GM03348 (cell line): ENCODE data around the gene KLC4.
"Not testable (repeated sequence)": the region's sequence is repeated elsewhere in the genome, so short reads cannot be mapped to it uniquely, and the experiment has no call there.

Source experiments
- DNase-seq: peaks from one replicate; pipeline ENCODE4 v3.0.0; 2012; ENCODE audit warnings: low spot score

KLC4 gene

DNA sequence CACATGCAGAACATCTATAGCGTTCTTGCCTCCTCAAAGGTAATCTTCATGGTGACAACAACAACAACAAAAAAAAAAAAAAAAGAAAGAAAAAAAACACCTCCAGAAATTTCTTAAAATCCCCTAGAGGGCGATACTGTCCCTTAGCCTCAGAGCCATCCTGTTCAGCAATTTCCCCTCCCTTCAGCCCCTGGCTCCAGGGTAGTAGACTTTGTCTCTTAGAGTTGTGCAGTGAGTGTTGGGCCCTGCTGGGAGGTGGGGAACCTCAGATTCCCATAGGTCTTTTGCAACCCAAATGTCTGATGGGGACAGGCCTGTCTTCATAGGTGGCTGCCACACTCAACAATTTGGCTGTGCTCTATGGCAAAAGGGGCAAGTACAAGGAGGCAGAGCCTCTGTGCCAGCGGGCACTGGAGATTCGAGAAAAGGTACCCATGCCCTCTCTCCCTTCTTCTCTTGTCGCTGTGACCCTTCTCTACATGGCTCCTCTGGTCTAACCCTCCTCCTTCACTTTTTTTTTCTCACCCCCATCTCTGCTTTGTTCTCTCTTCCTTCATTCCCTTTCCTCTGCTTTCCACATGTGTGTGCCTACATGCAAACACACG lies 10.7 kb downstream of the KLC4 start:
- DNase-seq = peak; percentile 79

DNA sequence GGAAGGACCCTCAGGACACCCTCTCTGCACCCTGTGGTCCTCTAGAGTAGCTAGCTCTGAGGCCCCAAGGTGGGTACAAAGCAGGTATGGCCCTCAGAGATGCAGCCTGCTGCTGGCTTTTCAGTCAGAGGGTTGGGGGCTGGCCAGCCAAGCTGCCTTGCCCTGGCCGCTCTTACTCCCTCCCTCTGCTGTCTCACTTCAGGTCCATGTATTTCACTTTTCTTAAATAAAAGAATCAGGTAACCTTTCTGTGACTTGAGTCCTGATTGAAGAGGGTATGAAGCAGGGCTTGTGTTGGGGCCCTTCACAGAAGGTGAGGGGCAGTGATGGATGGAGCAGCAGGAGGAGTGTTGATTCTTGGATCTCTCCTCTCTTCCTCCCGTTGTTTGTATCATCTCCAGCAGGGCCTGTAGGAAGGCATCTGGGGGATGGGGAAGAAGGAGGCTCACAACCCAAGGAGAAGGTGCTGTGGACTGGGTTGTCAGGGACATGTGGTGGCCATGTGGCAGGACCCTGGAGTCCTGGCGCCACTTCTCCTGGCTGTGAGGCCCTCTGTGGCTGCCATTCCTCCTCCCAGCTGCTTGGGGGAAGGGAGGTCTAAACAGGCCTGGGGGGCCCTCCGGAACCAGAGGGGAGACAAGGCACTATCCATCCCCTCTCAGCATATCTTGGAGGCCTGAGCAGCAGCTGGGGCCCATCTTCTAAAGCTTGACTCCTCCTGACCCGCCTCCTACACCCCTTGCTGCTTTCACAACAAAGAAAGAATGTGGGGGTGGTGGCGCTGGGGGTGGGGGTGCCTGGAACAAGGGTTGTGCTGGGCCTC lies 15.6 kb downstream of the KLC4 start:
- DNase-seq = peak; percentile 80

DNA sequence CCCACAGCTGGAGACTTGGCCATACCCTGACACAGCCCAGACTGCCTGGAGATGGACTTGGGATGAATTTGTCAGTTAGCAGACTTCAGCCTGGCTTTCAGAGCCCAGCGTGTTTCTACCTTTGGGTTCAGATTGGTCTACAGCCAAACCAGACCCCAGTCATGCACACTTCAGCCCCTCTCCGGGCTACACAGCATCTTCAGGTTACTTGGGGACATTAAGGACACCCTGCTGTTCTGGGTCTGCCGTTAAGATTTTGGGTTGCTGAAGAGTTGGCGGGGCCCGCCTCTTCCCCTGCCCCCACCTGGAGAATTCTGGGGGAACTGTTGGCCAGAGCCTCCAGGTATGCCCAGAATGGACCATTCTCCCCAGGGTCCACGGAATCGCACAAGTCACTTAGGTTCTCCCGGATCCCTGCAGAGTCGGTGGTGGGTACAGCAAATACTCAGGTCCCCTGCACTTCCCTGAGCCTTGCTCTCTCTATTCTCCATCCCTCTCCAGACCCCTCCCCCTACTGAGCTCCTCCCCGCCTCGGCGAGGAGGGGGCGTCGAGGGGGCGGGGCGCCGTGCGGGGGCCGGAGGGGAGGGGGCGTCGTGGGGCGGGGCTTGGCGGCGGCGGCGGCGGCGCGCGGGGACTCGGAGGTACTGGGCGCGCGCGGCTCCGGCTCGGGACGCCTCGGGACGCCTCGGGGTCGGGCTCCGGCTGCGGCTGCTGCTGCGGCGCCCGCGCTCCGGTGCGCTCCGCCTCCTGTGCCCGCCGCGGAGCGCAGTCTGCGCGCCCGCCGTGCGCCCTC lies 16.4 kb downstream of the KLC4 start, which contains the start of gene PTK7:
Gene PTK7 (plus strand): TSS at position 645 of the 794 bp plus-strand sequence. CDS start 175 bp downstream, outside the sequence.
- peak; percentile 86 for DNase-seq

DNA sequence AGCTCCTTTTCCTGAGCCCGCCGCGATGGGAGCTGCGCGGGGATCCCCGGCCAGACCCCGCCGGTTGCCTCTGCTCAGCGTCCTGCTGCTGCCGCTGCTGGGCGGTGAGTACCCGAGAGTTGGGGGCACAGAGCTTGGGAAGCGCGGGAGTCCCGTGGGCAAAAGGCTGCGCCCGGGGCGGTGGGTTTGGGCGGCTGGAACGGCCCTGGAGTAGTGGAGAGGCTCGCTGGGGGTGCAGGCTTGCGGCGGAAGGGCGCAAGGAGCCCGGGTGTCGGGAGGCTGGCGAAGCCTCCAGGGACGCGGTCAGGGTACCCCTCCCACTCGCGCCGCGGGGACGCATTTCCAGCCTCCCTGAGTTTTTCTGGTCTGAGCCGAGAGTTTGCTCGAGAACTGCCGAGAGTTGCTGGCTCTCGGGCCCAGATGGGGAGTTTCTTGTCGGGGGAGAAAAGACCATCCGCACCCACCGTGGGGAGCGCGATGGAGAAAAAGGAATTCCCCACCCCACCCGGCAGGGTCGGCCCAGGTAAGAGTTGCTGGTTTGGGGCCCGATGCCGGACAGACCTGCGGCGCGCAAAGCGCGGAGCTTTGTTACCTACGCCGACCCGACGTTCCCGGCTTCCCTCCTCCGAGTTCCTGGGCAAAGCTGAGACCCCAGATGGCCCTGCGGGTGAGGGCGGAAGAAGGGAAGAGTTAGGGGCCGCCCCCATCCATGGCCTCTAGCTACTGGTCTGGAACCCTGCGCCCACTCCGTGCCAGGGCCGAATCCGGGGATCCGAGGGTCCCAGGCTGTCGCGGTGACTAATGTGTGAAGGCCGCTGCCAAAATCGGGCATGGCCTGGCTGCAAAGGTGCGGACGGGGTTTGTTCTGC lies 17.3 kb downstream of the KLC4 start:
- DNase-seq = peak; percentile 47

DNA sequence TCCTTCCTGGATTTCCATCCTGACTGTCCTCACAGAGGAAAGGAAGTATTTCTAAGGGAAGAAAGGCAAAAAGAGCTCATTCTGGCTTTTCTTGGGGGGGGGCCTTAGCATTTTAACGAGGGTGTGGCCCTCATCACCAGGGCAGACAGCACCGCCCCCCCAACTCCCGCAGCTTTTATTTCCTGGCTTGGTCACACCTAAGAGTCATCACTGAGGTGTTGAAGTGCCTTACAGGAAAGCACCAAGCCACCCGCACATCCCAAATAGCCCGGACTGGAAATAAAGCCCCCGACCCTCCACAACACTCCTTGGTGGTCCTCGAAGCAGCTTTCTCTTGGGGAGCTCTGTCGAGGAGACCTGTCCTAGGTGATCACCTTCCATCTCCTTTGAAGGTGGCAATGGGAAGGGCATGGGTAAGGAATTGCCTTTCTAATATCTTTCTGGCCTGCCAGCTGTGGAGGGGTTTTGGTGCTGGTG lies 17.9 kb downstream of the KLC4 start:
- DNase-seq = peak; percentile 20

DNA sequence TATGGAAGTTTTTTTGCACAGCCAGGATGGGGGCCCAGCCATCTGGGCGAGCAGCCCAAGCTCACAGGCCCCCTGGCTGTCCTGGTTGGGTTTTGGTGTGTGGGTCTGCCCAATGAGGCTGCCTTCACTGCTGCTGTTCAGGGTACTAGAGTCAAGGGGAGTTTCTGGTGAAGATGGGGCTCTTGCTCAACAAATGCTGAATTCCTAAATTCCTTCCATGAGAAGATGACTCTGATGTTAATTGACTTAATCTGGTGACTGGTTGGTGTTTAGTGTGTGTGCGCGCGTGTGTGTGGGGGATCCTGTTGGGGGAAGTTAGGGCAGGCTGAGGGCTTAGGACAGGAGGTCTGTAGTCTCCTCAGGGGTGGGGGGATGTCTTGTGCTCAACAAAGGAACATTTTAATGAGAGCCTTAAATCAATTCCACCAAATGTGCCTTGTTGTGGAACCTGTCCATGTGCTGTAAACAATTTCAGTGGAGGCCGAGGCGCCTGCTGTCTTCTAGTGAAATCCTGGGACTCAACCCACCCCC lies 18.6 kb downstream of the KLC4 start:
- DNase-seq = peak; percentile 69

DNA sequence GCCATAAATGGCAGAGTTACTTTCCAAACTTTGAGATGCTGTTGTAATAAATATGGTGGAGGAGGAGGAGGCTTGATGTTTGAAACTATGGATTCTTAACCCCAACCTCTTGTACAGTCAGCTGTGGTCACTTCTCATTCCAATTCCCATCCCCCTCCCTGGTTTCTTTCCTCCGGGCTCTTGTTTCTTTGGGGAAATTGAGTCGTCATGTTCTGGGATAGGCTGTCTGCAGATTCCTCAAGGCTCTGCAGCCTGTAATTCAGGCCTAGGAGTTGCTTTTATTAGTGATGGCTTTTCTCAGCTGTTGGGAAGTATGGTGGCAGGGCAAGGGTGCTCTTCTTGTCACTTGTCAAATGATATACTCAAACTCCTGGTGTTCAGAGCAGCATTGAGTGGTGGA lies 19.3 kb downstream of the KLC4 start:
- peak; percentile 53 for DNase-seq

DNA sequence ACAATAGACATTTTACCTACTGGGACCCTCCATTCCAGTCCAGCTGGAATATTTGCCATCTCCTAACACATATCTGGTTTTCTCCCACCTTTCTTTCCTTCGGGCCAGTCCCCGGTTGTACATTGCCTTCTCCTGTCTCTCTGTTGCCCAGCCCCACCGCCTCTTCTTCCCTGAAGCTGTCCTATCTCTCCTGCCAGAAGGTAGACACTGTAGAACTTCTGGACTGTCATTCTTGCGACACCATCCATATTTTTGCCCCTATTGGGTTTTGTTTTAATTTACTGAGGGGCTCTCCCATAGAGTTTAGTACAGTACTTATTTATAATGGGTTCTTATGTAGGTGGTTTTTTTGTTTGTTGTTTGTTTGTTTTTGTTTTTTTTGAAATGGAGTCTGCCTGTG lies 21.6 kb downstream of the KLC4 start:
- no peak for DNase-seq

DNA sequence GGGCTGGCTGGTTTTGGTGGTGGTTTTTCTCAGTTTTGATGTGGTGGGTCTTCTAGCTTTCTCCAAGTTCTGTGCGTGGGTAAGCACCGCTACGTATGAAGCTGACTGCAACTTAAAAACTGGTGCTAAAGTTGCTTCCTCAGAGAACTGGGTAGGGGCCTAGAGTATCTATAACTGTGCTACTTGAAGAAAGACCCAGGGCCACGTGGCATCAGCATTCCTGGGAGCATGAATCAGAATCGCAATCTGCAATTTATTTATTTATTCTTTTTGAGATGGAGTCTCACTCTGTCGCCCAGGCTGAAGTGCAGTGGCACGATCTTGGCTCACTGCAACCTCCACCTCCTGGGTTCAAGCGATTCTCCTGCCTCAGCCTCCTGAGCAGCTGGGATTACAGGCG lies 22.5 kb downstream of the KLC4 start:
- not testable (repeated sequence) for DNase-seq

DNA sequence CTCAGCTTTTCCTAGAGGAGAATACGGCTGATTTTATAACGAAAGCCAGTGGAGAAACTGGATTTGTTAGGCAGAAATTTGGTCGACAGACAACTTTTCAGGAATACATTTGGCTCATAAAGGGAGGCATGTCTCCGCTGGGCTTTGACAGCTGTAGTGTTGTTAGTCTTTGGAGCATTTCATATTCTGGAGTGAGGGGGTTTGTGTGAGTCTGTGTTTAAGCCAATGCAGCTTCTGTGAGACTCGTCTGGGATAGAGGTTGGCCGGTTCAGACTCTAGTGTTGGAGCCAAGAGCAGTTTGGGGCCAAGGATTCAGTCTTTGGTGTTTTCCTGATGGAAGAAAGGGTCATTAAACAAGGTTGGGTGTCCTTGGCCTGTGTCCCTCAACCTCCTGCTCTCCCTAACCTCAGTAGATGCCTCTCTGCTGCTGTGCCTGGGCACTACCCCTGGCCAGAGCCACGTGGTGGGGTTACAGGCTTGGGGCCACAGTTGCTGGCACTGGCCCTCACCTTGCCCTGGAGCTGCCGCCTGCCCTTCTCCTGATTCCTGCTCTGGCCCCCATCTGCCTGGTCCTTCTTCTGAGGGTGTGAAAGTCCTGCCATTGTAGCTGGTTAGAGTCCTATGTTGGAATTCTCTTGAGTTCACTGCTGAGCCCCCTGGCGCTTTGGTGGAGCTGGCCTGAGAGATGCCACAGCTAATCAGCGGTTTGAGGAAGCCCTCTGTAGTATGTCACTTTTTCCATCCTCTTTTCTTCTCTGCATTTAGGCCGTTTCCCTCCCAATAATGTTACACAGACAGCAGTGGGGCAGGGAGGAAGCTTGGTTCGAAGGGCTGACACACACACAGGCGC lies 23.6 kb downstream of the KLC4 start:
- DNase-seq = no peak

DNA sequence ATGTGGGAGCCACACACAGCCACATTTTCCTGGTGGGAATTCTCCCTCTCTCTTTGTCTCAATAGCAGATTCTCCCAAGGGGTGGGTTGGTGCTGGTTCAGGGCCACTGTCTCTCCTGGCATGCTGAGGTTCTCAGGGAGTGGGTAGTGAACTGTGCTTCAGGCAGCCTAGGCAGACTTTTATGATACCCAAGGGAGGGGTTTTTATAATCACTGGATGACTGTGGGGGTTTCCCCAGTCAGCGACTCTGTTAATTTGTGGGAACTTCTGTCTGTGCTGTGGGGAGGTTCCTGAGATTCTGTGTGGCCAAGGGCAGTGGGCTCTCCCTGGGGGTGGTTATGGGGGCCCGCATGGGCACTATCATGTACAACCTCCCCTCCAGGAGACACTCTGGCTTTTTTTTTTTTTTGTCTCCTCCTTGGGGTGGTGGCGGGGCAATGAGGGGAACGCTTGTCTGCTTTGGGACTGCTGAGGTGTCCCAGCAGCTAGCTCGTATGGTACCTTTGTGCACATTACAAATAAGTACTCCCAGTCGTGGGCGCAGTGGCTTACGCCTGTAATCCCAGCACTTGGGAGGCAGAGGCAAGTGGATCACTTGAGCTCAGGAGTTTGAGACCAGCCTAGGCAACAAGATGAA lies 26.7 kb downstream of the KLC4 start:
- DNase-seq = no peak

DNA sequence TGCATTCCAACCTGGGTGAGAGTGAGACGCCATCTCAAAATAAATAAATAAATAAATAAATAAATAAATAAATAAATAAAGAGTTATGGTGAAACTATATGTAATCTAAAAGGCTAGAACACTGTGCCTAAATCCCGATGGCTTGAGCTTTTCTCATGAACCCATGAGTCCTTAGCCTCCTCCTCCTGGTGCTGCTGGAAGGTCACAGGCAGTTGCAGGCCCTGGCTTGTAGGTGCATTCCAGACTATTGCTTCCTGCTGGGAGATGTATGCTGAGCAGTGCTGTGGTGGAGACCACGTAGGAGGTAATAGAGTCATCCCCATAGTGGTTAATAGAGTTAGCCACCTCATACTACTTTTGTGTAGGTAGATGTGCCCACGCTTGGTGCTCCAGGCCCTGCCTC lies 29.2 kb downstream of the KLC4 start:
- DNase-seq = no peak

DNA sequence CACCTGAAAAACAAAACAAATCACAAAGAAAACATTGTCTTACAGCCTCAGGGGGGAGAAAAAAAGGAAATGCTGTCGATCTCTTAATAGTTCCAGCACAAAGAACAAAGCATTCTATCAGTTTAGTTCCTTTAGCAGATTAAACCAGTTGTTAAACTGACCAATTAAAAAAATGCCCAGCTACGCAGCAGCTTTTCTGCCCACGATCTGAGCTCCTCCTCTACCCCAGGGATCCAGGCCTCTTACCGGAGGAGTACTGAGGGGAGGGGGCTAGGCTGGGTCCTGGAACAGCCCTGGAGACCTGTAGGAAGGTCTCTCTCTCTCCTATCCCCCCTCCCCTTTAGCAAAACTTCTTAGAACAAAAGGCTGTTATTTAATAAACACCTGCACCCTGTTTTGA lies 30.0 kb downstream of the KLC4 start:
- no peak for DNase-seq

DNA sequence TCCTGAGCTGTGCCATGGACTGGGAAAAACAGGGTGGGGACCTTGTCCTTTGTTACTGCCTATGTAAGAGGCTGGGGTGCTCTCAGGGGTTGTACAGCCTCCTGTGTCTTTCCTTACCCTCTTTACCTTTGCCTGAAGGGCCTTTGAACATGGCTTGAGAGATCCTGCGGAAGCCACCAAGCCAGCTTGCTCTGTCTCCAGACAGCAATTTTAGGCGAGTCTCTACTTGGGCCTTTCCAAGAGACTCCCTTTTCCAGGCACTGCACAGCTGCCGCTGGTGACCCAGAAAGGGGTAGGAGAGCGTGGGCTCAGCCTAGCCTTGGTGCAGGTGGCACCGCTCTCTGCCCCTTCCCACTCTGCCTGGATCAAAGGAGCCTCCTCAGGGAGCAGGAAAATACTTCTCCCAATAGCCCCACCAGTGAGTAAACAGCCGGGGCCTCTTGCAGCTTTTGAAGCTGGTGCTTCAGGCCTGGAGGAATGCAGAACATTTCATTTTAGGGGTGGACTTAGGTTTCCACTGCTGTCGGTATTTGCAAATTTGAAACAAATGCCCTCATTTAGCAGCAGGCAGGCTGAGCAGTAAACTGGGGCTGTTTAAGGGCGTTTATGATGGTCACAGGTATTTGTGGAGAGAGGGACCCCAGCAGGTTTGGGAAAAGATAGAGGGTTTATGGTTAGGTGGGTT lies 30.6 kb downstream of the KLC4 start:
- peak; percentile 55 for DNase-seq

DNA sequence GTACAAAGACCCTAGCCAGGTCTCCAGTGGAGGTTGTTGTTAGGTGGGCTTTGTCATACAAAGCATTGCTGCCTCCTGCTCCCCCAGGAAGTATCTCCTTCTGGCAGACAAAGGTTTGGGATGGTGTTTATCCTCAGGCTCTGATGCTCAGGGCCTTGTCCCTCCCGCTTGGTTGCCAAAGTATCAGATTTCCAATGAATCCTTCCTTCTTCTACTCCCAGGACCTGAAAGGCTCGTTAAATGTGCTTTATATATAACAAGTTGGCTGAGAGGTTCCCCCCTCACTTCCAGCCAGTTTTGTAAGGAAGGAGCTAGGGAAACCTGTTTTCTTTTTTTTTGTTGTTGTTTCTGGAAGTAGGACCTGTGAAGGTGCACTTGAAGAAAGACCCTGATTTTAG lies 31.1 kb downstream of the KLC4 start:
- DNase-seq = no peak

DNA sequence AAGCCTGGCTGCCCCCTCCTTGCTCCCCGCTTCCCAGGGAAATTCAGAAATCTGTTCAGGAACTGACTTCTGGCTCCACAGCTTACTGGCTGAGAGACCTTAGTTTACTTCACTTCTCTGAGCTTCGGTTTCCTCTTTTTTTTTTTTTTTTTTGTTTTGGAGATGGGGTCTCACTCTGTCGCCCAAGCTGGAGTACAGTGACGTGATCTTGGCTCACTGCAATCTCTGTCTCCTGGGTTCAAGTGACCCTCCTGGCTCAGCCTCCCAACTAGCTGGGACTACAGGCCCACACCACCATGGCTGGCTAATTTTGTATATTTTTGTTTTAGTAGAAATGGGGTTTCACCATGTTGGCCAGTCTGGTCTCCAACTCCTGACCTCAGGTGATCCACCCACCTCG lies 31.6 kb downstream of the KLC4 start:
- no peak for DNase-seq

DNA sequence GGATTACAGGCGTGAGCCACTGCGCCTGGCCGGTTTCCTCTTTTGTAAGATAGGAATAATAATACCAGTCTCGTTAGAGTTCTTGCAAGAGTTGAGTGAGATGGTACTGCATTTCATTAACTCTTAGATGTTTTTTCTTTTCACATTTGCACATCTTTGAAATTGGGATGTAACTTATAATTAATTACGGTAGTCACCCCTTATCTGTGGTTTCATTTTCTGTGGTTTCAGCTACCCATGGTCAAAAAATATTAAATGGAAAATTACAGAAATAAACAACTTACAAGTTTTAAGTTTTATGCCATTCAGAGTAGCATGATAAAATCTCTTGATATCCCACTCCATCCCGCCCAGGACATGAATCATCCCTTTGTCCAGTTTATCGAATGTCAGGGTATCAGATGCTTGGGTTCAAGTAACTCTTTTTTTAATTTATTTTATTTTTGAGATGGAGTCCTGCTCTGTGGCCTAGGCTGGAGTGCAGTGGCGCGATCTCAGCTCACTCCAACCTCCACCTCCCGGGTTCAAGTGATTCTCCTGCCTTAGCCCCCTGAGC lies 32.1 kb downstream of the KLC4 start:
- no peak for DNase-seq

DNA sequence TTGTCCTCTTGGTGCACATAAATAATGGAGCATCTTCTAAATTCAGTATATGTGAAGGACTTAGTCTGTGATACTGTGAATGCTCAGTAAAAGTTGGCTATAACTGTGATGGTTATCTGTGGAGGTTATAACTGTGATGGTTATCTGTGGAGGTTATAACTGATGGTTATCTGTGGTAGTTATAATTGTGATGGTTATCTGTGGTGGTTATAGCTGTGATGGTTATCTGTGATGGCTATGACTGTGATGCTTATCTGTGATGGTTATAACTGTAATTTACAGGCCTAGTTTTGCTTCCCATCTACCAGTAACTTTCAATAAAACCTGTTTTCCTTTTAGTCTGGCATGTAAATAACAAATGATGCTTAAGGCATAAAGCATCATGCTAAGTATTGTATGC lies 33.2 kb downstream of the KLC4 start:
- DNase-seq = no peak
